Stimulated activated CD4-positive, alpha-beta T cell treated with anti-CD3 and anti-CD28 coated beads, Interleukin-2, amount 100 ng/mL, for 4 hours (primary cell): Measurements from ENCODE around the gene PEPD.
"Not testable (repeated sequence)": the region's sequence is repeated elsewhere in the genome, so short reads cannot be mapped to it uniquely, and the experiment has no call there.

ENCODE experiments used
- DNase-seq: peaks from one replicate; pipeline ENCODE4 v3.0.0-alpha.2; 2020; ENCODE audit warnings: low read depth

PEPD gene

DNA sequence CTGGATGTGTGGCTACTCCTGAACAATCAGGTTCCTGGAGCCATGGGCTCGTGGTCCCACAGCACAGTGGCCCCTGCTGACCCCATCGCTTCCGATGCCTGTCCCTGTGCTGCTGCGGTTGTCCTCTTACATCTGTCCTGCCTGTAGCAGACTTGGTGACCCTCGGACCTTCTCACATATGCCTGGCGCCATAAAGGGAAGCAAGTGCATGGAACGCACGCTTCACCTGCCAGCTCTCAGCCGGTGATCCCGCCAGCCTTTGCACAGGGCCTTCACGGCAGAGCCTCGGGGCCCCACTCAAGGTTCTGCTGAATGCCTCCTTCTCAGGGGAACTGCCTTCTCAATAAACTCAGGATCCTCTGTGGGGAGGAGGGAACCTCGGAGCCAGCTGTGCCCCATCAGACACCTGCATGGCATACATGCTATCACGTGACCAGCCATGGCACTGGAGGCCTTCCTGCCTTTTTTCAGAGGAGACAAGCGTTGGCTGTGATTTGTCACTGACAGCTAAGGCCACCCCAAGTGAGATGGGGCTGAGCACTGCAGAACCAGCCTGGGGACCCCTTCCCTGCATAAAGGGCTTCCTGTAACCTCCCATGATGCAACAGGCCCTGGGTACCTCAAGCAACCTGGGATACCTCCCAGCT, 24.3 kb downstream of the PEPD start:
- DNase-seq: no peak

DNA sequence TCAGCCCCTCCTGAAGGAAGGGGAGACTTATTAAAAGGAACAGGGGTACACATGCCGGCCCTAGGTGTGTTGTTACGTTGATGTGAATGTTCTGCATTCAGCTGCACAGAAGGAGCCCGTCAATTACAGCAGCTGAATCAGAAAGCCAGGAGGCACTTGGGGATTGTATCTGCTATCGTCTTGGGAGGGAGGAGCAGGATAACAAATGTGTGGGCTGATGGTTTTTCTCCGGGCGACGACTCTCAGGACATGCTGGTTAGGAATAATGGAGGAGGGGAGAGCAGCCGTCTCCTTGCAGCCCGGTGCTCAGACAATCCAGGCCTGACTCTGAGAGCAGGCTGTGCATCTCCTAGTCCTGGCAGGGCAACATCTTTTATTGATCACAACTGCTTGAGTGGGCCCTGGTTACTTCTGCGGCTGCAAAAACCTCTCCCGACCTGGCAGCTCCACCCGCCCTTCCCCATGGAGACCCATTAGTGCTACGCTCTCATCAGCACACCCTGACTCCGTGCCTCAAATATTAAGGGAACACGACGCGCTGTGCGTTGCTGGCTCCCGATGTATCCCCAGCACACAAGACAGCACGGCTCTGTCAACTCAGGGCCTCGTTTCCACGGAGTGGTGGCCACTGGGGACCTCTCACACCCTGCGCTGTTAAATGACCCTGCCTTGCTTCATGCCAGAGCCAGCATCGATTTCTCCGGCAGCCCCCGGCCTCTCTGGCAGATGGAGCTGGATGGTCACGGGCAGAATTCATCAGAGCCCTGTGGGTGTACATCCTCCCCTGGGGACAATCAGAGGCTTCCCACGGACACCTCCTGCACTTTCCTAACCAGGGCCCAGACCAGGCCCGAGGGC, 25.3 kb downstream of the PEPD start:
- DNase-seq: no peak

DNA sequence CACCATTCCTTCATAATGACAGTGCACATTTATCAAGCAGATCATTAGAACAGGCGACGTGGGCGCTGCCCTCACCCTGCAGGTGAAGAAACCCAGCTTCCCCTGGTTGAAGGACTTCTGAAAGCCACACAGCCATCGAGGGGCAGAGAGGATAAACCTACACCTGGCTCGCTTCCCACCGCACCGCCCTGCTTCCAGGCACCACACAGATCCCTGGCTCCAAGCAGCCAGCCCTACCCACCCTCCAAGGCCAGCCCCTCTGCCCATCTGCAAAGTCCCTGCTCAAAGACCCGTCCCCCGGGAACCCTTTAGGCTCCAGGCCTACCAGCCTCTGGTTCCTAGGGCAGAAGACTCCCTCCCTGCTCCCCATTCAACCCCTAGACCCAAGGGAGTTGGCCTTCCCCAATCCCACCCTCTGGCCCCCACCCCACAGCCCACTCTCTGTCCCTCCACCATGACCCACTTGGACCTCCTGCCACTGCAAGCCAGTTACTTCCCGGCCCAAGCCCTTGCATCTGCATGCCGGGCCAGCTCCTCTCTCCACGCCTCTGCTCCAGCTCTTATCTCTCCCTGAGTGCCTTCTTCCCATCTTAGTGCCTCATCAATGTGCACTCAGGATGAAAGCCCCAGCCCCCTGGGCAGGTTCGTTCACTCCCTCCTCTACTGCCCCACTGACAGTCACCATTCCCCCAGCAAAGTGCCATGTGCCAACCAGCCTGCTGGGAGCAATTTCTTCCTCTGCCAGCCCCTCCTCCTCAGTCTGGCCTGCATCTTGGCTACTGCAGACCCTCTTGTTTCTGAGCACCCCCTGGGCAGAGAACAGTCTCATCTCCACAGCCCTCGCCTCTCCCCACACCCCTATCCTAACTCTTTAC, 28.0 kb downstream of the PEPD start:
- no peak for DNase-seq

DNA sequence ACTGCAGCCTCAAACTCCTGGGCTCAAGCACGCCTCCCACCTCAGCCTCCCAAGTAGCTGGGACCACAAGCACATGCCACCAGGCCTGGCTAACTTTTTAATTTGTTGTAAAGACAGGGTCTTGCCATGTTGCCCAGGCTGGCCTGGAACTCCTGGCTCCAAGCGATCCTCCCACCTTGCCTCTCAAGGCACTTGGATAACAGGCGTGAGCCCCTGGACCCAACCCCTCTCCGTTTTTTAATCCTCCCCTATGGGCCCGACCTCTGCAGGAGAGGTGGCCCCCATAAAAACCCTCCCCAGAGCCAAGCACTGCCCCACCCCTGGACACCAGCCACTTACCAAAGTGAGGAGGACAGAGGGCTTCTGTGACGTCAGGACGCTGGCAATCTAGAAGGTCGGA, 28.6 kb downstream of the PEPD start:
- no peak for DNase-seq

DNA sequence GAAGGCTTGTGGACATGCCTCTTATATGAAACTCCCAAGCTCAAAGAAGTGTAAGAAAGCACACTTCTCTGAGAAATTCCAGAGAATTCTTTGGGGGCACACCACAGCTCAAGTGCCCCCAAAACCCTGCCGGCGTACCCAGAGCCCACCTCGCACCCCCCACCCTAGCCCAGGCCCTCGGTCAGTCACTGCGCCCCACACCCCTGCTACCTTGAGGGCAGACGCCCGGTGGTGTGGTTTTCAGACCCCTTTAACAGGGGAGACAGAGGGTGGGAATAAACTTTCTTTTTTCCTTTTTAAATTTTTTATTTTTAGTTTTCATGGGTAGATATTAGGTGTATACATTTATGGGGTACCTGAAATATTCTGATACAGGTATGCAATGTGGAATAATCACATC, 29.5 kb downstream of the PEPD start:
- no peak for DNase-seq

DNA sequence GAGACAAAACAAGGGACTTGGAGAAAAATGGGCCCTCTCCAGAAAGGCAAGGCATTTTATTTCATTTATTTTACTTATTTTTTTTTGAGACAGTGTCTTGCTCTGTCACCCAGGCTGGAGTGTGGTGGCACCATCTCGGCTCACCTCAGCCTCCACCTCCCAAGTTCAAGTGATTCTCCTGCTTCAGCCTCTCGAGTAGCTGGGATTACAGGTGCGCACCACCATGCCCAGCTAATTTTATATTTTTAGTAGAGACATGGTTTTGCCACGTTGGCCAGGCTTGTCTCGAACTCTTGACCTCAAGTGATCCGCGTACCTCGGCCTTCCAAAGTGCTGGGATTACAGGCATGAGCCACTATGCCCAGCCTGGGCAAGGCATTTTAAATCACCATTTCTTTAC, 31.0 kb downstream of the PEPD start:
- DNase-seq: not testable (repeated sequence)

DNA sequence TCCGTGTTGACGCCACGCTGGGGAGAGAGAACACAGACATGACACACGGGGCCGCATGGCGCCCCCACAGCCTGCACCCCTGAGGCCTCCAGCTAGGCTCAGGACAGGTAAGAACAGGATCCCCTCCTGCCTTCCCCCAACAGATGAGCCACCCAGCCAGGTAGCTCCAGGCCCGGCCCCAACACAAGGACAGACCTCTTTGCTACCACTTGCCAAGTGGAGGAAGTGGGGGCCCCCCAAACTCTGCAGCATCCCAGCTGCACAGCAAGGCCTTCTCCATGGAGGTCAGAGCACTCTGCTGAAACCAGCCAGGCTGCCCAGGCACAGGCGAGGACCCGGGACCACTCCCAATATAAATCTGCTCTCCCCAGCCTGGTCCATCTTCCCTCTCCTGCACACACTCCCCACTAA, 31.5 kb downstream of the PEPD start:
- DNase-seq: no peak

DNA sequence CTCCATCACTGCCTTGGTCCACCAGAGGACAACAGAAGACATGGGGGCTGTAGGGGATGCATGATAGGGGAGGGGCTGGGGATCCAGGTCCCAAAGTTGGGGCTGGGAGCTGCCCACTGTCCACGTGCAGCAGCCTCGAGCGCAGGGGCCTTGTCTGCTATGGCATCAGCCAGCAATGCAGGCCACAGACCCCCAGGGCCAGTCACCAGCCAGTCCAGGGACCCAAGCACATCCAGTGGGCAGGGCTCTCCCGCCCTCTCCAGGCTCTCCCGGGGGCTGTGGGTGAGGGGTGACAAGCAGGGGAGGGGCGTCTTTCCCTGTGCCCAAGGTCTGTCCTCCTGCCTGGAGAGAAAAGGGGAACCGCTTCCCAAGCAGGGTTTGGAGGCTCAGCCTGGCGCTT, 32.8 kb downstream of the PEPD start:
- DNase-seq: no peak

DNA sequence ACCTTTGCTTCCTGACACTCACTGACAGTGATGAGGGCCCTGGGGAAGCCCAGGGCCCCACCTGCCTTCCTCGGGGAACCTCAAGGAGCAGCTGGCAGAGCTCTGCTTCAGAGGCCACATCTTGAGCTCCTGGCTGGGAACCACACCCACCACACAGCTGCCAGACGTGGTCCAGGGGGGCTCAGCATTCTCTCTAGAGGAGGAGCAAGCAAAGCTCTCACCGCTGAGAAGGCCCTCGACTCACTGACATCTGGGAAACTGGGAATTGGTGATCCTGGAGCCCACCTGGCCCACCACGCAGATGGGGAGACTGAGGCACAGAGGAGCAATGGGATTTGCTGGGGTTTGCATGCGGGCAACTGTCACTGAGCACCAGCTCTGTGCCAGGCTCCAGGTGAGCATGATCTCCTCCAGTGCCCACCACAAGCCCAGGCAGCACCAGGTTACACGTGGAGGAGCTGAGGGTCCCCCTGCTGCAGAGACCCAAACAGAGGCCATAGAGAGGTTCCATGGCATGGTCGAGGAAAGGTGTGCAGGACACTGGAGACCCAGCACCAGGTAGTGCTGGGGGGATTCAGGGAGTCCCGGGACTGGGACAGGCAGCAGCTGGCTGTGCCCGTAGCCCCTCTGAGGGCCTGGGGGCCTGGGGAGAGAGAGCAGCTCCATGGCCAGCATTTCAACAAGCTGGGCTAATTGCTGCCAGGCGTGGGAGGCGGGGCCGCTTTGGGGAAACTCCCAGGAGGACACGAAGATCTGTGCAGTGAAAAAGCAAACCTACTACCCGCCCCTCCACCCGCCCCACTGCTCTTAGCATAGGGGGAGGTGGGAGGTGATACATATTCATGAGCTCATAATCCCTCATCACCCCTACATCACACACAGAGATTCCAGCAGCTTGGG, 33.4 kb downstream of the PEPD start:
- DNase-seq: no peak

DNA sequence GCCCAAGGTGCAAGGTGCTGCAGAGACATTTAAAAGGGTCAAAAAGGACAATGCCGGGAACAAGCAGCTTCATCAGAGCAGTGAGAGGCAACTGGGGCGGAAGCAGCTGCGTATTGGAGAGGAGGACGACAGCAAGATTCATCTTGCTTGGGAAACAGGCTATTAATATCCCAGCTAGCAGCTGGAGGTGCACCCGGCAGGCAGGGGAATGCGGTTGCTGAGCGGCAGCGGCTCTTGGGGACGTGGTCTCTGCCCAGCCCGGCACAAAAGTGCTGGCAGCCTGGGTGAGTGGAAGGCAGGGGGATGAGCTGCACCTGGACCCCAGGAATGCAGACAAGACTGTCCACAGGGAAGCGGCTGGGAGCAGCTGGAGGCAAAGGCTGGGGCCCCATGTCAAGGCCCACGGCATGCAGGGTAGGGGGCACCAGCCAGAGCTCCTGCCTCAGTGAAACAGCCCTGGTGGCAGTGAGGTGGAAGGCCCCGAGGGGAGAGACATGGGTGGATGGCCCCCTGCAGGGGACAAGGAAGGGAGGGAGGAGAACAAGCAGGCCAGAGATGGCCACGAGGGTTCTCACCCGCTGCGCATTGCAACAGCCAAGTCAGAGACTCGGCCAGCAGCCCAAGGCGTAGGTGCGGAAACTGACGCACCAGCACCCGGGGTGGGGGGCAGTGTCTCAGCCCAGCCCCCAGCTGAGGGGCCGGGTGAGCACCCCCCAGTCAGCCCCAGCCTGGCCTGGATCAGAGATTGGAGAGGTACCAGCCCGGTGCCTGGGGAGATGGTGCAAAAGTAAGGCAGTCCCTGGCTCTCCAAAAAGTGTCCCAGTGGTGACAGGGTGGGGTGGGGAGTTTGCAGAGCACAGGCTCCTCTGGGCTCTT, 34.4 kb downstream of the PEPD start:
- no peak for DNase-seq

DNA sequence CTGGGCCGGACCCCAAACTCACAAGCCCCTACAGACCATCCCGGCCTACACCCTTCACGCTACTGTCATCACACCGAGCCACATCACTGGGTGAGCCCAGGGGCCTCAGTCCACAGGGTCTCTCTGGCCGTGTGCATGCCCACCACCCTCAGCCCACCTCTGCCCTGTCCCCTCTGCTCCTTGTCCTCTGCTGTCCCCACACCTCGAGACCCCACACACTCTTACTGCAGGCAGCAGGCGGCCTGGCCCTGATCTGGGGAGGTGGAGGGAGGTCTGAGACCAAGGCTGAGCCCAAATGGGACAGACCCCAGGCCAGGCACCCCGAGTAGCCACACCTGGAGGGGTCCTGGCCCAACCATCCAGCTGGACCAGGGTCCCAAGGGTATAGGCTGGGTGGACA, 35.2 kb downstream of the PEPD start:
- DNase-seq: no peak

DNA sequence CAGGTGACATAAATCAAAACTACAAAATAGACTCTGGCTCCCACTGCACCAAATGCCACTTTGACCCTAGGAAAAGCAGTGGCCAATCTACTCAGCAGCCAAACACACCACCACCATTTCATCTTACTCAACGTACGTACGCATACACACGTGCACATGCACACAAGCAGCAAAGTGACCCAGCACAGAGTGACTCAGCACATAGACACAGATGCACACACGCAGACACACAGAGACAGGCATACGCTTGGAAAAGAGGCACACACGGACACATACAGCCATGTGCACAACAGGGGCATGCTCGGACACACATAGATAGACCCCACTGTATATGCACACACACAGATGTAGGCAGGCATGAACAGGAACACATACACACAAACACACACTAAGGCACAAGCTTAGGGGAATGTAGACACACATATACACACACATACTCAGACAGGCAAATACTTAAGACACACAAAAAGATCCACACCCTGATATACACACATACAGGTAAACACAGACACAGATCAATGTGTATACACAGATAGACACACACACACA, 37.3 kb downstream of the PEPD start:
- no peak for DNase-seq

DNA sequence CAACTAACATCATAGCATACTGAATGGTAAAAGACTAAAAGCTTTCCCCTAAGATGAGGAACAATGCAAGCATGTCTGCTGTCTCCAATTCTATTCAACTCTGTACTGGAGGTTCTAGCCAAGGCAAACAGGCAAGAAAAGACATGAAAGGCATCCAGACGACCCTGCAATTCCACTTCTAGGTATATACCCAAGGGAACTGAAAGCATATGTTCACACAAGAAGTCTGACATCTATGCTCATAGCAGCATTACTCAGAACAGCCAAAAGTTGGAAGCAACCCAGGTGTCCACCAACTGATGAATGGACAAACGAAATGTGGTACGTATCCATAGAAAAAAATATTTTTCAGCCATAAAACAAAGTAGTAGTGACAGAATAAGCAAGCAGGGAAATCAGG, 39.1 kb downstream of the PEPD start:
- DNase-seq: no peak

DNA sequence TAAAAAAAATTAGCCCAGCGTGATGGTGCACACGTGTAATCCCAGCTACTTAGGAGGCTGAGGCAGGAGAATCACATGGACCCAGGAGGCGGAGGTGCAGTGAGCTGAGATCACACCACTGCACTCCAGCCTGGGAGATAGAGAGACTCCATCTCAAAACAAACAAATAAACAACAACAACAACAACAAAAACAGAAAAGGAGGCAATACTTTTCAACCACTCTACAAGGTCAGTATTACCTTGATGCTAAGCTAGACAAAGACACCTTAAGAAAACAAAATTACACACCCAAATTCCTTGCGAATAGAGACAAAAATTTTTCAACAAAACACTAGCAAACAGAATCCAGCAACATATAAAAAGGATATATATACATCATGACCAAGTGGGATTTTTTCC, 39.7 kb downstream of the PEPD start:
- DNase-seq: no peak

DNA sequence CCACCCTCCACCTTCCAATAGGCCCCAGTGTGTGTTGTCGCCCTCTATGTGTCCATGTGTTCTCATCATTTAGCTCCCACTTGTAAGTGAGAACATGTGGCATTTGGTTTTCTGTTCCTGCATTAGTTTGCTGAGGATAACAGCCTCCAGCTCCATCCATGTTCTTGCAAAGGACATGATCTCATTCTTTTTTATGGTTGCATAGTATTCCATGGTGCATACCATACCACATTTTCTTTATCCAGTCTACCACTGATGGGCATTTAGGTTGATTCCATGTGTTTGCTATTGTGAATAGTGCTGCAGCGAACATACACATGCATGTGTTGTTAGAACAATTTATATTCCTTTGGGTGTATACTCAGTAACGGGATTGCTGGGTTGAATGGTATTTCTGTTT, 42.0 kb downstream of the PEPD start:
- not testable (repeated sequence) for DNase-seq

DNA sequence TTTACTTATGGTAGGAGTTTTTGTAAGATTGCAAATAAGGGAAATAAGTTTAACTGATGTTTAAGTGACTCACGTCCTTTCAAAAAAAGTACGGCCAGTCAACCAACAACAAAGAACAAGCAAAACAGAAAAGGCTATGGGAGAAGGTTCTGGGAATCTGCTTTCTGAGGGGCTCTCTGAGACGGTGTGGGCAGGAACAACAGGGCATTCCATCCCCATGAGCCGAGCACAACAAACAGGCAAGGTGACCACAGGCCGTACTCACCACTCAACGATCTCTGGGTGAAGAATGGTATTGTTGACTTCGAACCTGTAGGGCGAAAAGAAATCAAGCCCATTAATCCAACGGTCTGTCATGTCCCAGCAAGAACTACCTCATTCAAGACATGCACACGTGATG, 43.8 kb downstream of the PEPD start:
- DNase-seq: no peak

DNA sequence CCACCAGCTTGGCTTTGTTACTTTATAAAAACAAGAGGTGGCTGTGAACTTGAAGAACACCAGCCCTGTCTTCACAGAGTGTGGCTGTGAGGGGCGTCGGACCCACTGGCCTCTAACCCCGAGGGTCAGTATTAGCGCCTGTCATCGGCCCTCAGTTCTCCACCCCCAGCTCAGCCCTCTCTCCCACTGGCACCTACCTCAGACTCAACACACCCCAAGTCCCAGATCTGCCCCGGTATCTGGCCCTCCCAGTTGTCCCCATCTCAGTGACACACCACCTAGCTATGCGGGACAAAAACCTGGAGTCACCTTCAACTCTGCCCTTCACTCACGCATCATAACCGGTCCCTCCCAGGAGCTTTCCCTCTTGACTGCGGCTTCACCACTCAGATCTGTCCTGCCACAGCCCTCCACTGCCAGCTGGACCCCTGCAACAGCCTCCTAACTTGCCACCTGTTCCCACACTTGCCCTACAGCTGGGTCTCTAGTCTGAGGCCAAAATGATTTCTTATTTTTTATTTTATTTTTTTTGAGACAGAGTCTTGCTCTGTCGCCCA, 45.4 kb downstream of the PEPD start:
- DNase-seq: no peak

DNA sequence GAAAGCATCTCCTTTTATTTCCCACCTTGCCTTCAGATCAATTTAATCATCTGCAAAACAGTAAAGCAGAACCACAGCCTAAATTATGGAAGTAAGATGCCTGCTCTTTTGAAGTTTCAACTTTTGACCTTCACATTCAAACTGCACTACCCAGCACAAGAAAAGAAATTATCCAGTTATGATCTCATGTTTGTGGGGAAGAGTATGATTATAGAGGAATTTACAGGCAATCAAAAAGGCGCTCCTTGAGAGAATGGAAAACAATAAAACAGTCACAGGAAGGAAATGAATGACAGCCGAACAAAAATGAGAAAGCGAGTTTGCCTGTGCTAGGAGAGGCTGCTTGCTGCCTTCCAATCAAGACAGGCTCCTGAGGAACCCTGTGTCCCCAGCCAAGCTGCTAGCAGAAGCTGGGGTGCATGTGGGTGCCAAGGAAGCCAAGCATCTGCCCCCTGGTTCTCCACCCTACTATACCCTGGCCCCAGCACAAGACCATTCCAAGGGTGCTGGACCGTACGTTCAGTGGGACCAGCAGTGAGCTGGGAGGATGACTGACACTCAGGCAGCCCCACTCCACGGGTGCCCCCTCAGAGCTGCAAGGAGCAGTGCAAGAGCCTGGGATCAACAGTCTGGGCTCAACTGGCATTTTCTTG, 47.8 kb downstream of the PEPD start:
- no peak for DNase-seq
